HG03045 (cell line): ENCODE measurements around the gene ALAS1.

Source experiments
- ATAC-seq: cut with Tn5 transposase; IDR thresholded peaks from one replicate; pipeline ENCODE4 v1.9.1; 2021; ENCODE audit warnings: mild to moderate bottlenecking, moderate library complexity; ENCODE audit not compliant: unreplicated experiment

The ALAS1 gene

GRCh38 chr3:52247409-52248164, 49.6 kb downstream of the ALAS1 start:
- ATAC-seq: no peak

GRCh38 chr3:52248165-52248541, 50.2 kb downstream of the ALAS1 start:
- ATAC-seq: no peak

- no peak for ATAC-seq
Observed at GRCh38 chr3:52248816-52249547, 51.0 kb downstream of the ALAS1 start.

GRCh38 chr3:52249683-52250082, 51.7 kb downstream of the ALAS1 start:
- ATAC-seq: no peak

GRCh38 chr3:52250122-52250521, 52.2 kb downstream of the ALAS1 start:
- ATAC-seq: no peak

- peak; percentile 84 for ATAC-seq
Observed at GRCh38 chr3:52253314-52254304, 55.6 kb downstream of the ALAS1 start.

- no peak for ATAC-seq
Observed at GRCh38 chr3:52254608-52255007, 56.6 kb downstream of the ALAS1 start.

- no peak for ATAC-seq
Observed at GRCh38 chr3:52256159-52256558, 58.2 kb downstream of the ALAS1 start.

GRCh38 chr3:52256622-52257021, 58.7 kb downstream of the ALAS1 start:
- ATAC-seq: no peak

GRCh38 chr3:52257911-52258310, 60.0 kb downstream of the ALAS1 start:
- no peak for ATAC-seq

- no peak for ATAC-seq
Observed at GRCh38 chr3:52259035-52259434, 61.1 kb downstream of the ALAS1 start.

GRCh38 chr3:52259448-52259847, 61.5 kb downstream of the ALAS1 start:
- no peak for ATAC-seq

- ATAC-seq: no peak
Observed at GRCh38 chr3:52262447-52262846, 64.5 kb downstream of the ALAS1 start.
